Adrenal gland (tissue), 5 donors: ENCODE results near the gene SEMA6A.

ENCODE experiments used
- CTCF ChIP-seq, 6 experiments: fragments of 450-650 bp in 4 of 6; fragments of 200-600 bp in 2 of 6; sonication (generic) in 1 of 6; IDR thresholded peaks; 1 replicate in 5 of 6; 2 replicates in 1 of 6; pipeline versions ENCODE4 v1.5.1 to v1.8.0; 2016 to 2021; ENCODE audit warnings: antibody characterized with exemption in 6 of 6, mild to moderate bottlenecking in 2 of 6, moderate library complexity in 1 of 6
- POLR2A ChIP-seq, 2 donors: fragments of 450-650 bp; IDR thresholded peaks; one replicate each; pipeline ENCODE4 v1.6.1; 2017; ENCODE audit warnings: antibody characterized with exemption in 2 of 2, mild to moderate bottlenecking in 2 of 2, moderate library complexity in 1 of 2
- donor health status: DM: no; HTN: no; CAD: no.

- TF ChIP-seq CTCF (IDR thresholded peaks at IDR 0.05) (no peak), POLR2A (IDR thresholded peaks at IDR 0.05) (no peak)
These were observed 64.1 kb downstream of the SEMA6A start for GRCh38 chr5:116510517-116510916.
